Breast epithelium (tissue), 3 donors: ENCODE measurements around the gene ERC1.

Experiments used
- POLR2A ChIP-seq: fragments of 450-650 bp; IDR thresholded peaks from one replicate; pipeline ENCODE4 v1.6.1; 2016; ENCODE audit warnings: antibody characterized with exemption, mild to moderate bottlenecking, moderate library complexity
- POLR2AphosphoS5 ChIP-seq, 3 donors: sonication (generic); formaldehyde crosslinking; IDR thresholded peaks; one replicate each; pipeline ENCODE4 v1.6.1; 2017; ENCODE audit warnings: antibody characterized with exemption in 3 of 3
- TF ChIP-seq, protein P1 (sequence below), 3 donors: fragments of 450-650 bp; IDR thresholded peaks; one replicate each; pipeline ENCODE4 v1.5.1; 2016 to 2017; ENCODE audit warnings: antibody characterized with exemption in 3 of 3, mild to moderate bottlenecking in 3 of 3, moderate library complexity in 3 of 3

DNA sequence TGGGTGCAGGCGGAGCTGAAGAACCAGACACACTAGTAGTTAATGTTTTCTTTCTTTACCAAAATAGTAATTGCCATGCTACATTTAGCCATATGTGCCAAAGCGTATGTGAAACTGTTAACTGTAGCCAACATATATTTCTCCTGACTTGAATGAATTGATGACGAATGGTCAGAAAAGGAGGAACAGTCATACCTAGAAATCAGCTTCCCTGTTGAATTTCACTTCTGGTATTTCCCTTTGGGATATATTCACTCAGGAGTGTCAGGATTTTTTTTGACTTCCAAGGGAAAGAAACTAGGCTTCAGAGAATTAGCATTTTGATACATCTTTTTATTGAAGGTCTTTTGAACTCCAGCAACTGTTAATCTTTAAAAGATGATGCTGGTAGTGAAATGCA lies 87.0 kb downstream of the ERC1 start:
- no peak for TF ChIP-seq POLR2A
- TF ChIP-seq, protein P1, sequence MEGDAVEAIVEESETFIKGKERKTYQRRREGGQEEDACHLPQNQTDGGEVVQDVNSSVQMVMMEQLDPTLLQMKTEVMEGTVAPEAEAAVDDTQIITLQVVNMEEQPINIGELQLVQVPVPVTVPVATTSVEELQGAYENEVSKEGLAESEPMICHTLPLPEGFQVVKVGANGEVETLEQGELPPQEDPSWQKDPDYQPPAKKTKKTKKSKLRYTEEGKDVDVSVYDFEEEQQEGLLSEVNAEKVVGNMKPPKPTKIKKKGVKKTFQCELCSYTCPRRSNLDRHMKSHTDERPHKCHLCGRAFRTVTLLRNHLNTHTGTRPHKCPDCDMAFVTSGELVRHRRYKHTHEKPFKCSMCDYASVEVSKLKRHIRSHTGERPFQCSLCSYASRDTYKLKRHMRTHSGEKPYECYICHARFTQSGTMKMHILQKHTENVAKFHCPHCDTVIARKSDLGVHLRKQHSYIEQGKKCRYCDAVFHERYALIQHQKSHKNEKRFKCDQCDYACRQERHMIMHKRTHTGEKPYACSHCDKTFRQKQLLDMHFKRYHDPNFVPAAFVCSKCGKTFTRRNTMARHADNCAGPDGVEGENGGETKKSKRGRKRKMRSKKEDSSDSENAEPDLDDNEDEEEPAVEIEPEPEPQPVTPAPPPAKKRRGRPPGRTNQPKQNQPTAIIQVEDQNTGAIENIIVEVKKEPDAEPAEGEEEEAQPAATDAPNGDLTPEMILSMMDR (IDR thresholded peaks at IDR 0.05): no peak
- no peak for TF ChIP-seq POLR2AphosphoS5 (IDR thresholded peaks at IDR 0.05)
